HG03280 (cell line): ENCODE data around the gene ESRRA.

ENCODE experiments used
- ATAC-seq: cut with Tn5 transposase; IDR thresholded peaks from one replicate; pipeline ENCODE4 v1.9.1; 2021; ENCODE audit warnings: mild to moderate bottlenecking, moderate library complexity; ENCODE audit not compliant: unreplicated experiment

ESRRA gene

GRCh38 chr11:64347193-64347867 is 42.0 kb downstream of the ESRRA start:
- ATAC-seq, result no peak

- no peak for ATAC-seq
These were observed 43.2 kb downstream of the ESRRA start for GRCh38 chr11:64348383-64349024.

DNA sequence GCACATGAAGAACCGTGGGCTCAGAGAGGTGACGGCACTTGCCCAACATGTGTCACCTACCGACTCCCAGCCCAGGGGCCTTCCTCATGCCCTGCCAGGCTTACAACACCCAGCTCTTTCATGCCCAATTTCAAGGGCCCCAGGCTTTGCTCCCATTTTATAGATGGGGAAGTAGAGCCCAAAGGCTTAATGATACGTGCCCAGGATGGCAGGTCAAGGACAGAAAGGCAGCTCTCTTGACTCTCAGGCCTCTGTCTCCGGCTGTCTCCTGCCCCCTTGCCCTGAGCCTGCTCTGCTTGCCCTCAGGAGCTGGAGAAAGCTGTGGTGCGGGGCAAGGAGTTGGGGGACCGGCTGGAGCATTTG is 43.7 kb downstream of the ESRRA start:
- ATAC-seq, result no peak

- ATAC-seq, result no peak
These were observed 44.1 kb downstream of the ESRRA start for GRCh38 chr11:64349404-64349803.

DNA sequence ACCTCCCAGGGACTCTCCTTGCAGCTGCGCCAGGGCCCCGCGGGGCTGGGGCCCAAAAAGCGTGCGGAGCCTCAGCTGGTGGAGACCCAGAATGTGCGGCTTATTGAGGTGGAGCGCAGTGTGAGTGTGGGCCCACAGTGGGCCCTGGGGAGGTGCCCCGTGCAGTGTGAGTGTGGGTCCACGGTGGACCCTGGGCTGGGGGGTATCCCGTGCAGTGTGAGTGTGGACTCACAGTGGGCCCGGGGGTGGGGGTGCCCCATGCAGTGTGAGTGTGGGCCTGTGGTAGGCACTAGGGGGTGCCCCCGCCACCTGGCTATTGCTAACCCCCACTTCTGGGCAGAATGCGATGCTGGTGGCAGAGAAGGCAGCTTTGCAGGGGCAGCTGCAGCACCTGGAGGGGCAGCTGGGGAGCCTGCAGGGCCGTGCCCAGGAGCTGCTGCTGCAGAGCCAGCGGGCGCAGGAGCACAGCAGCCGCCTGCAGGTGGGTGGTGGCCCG is 45.9 kb downstream of the ESRRA start:
- ATAC-seq, result no peak

- ATAC-seq, result no peak
These were observed 47.0 kb downstream of the ESRRA start for GRCh38 chr11:64352099-64352994.

- ATAC-seq, result no peak
These were observed 47.8 kb downstream of the ESRRA start for GRCh38 chr11:64352995-64353714.

- ATAC-seq, result no peak
These were observed 48.6 kb downstream of the ESRRA start for GRCh38 chr11:64353715-64354506.

GRCh38 chr11:64355078-64355940 is 50.0 kb downstream of the ESRRA start:
- ATAC-seq, result no peak

DNA sequence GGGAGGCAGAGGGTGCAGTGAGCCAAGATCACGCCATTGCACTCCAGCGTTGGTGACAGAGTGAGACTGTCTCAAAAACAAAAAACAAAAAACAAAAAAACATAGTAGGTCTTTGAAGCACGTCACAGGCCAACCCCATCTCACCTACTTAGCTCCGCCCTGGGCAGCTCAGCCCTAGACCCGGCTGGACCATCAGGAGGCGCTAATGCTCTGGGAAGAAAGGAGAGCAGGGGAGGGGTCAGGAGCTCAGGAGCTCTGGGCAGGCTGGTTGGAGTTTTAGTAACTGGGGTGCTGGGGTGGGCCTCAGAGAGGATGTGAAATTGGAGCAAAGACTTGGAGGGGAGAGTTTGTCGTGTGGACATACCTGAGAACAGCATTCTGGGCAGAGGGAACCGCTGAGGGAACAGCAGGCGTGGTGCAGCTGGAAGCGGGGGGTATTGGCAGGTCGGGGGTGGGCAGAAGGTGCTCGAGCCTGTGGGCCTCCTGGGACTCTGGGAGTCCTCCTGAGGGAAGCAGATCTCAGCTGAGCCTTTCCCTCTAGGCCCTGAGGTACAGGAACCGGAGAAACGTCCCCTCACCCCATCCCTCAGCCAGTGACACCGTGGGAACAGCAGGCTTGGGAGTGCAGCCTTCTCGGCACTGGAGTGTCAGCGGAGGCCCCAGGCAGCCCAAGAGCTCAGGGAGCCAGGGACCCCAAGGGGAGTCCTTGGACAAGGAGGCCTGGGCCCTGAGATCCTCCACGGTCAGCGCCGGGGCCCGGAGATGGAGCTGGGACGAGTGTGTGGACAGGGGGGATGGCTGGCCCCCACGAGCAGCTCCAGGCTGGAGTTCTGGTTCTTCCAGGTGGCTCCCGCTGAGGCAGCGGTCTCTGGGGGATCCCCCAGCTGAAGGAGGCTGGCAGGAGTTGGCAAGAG is 51.4 kb downstream of the ESRRA start:
- no peak for ATAC-seq

- ATAC-seq, result no peak
These were observed 52.1 kb downstream of the ESRRA start for GRCh38 chr11:64357446-64357845.

GRCh38 chr11:64357904-64358535 is 52.7 kb downstream of the ESRRA start:
- no peak for ATAC-seq

DNA sequence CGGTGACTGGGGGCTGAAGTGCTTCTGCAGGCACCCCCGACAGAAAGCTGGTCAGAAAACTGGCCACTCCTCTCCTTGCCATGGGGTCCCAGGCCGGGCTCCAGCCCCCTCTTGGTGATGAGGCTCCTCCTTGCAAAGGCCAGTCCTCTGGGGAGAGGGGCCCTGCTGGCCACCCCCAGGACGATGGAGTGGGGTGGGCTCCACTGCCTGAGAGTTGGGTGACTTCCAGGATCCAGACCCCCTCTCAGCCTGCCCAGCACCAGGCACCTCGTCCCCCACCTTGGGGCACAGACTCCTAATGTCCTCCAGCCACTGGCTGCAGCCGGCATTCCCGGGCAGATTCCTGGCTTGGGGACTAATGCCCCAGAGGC is 53.2 kb downstream of the ESRRA start:
- ATAC-seq, result no peak

DNA sequence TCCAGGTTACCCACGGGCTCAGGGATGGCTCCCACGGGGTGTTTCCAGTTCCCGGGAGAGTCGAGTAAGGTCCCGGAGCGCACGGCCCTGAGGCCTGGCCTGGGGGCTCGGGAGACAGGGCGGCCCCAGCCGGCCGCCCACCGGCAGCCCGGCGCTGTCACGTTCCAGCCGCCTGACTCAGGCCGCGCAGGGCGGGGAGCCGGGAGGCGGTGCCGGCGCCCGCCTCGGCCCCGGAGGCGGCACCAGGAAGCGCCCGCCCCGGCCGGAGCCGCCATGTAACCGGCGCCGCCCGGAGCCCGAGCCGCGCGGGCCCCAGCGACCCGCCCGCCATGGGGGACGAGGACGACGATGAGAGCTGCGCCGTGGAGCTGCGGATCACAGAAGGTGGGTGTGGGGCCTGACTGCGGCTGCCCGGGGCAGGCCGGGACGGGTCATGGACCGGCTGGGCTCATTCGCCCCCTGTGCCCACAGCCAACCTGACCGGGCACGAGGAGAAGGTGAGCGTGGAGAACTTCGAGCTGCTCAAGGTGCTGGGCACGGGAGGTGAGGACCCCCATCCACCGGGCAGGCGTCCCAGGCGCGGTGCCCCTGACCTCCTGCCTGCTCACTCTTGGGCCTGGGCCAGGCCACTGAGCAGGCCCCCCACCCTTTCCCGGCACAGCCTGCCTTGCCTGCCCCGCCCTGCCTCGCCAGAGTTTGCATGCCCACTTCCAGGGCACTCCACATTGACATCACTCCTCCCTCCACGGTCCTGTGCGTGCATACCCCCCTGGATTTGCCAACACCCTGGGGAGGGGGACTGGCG is 53.8 kb downstream of the ESRRA start, which contains the start of gene RPS6KA4:
Gene RPS6KA4 (plus strand): TSS at position 256 of the 805 bp plus-strand sequence. CDS start 74 bp downstream, at position 330.
- ATAC-seq, result peak; percentile 68

DNA sequence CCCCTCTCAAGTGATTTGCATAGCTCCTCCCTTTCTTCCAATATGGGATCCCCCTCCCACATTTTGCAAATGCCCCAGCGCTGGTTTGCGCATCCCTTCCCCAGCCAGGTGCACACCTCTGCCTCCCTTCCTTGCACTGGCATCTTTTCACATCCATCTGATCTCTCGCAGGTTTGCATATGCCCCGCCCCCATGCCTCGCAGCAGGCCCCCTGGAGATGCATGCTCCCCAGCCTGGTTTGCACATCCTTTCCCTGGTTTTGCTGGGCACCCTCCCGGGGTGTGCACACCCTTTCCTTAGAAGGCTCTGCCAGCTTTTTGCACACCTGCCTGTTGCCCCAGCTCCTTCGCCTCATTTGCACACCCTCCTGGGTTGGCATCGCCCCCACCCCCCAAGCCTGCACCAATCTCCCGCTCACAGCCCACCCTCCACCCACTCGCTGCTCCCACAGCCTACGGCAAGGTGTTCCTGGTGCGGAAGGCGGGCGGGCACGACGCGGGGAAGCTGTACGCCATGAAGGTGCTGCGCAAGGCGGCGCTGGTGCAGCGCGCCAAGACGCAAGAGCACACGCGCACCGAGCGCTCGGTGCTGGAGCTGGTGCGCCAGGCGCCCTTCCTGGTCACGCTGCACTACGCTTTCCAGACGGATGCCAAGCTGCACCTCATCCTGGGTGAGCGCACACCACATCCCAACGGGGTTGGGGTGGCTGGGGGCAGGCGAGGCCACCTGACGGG is 54.6 kb downstream of the ESRRA start:
- ATAC-seq, result no peak

GRCh38 chr11:64360448-64360921 is 55.2 kb downstream of the ESRRA start:
- no peak for ATAC-seq
